ENCODE data around the gene MSI2. TPM values are rescaled to one million over a fixed set of nuclear protein-coding genes. Genes with fewer than 3 reads are reported as not detected.

Gene MSI2
- polyA plus RNA-seq, 1 of the 3 experiments (the other 2 are of a cell fraction) = 24.1 TPM

GRCh38 chr17:57397402-57397801 is 141.1 kb downstream of the MSI2 start:
- no peak for DNase-seq
- no peak overlapping the region for H3K4me3 ChIP-seq (ENCODE audit: low read depth in 2 of 2, low read length in 1 of 2)
- H3K27ac ChIP-seq (ENCODE audit: low read depth in 2 of 2, low read length in 1 of 2) = no peak overlapping the region; a peak in 1 of 4 replicates
- H3K9ac ChIP-seq = no peak overlapping the region
- H3K79me2 ChIP-seq (ENCODE audit: insufficient read depth) = no peaks in the 10 kb centered on the region; the same call in 1 of the 2 replicates
- H3K4me2 ChIP-seq = no peak overlapping the region
- H3K36me3 ChIP-seq (replicated peaks in 1 of 2; ENCODE audit: control insufficient read depth in 1 of 2, insufficient read depth in 2 of 2, low read length in 1 of 2) = peaks cover 5 to 11% of the 10 kb centered on the region in 2 experiments
- H4K20me1 ChIP-seq (ENCODE audit: insufficient read depth) = no peaks in the 10 kb centered on the region
- CTCF ChIA-PET = interaction anchor here (0.7 to 1.8 kb wide), 2 partner anchors 32 to 154 kb away, joined by 3 to 6 read pairs; no protein-coding TSS in a partner anchor
- peaks cover 5 to 41% of the 10 kb centered on the region in 2 experiments; a peak in 2 of 4 replicates for H3K4me1 ChIP-seq (ENCODE audit: control insufficient read depth in 1 of 2, insufficient read depth in 2 of 2, low read depth in 1 of 2, low read length in 1 of 2)
- no peaks in the 10 kb centered on the region for H3K9me2 ChIP-seq
- POLR2A ChIA-PET = no interaction called here
- no peak overlapping the region for H2AFZ ChIP-seq (ENCODE audit: low read depth)
- no peak for TF ChIP-seq JUND (IDR thresholded peaks at IDR 0.05)
- 92% methylated on average over 7 of the region's 7 CpGs for WGBS (ENCODE audit: low lambda C conversion rate)
- no peaks in the 10 kb centered on the region for H3K27me3 ChIP-seq (ENCODE audit: insufficient read depth)
- no peaks in the 10 kb centered on the region; the same call in 1 of the 2 replicates for H3K9me3 ChIP-seq
- no peaks in the 10 kb centered on the region for H3F3A ChIP-seq (replicated peaks; ENCODE audit: insufficient read depth)

DNA sequence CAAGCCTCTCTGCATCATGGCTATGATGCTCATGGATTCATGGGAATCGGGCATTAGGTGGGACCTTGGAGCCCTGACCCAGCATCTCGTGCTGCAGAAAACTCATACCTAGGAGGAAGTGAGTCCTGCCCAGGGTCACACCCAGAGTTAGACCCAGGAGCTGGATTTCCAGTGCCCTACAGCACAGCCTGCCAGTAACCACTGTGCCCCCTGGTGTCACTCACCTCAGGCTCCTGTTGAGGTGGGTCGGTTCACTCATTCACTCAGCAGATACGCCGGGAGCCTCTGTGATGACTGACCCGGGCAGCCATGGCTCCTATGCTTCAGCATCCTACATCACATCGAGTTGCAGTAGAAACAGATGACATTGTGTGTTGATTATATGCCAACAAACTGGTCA is 143.4 kb downstream of the MSI2 start:
- no peaks in the 10 kb centered on the region for H3K27me3 ChIP-seq (ENCODE audit: insufficient read depth)
- ChIA-PET POLR2A (no interaction called here), CTCF (interaction anchor here (2.0 kb wide), 1 partner anchor 9 kb away, joined by 5 read pairs; no protein-coding TSS in a partner anchor)
- H3K9ac ChIP-seq = no peak overlapping the region
- TF ChIP-seq REST (IDR thresholded peaks at IDR 0.05; ENCODE audit: low read depth, low read length) (no peak), TAF1 (IDR thresholded peaks at IDR 0.05; ENCODE audit: borderline replicate concordance, low read depth, low read length) (no peak)
- H3K4me2 ChIP-seq = no peak overlapping the region
- H3F3A ChIP-seq (replicated peaks; ENCODE audit: insufficient read depth) = no peaks in the 10 kb centered on the region
- no peak overlapping the region for H2AFZ ChIP-seq (ENCODE audit: low read depth)
- no peak for DNase-seq
- H3K9me3 ChIP-seq = no peaks in the 10 kb centered on the region
- no peaks in the 10 kb centered on the region for H3K79me2 ChIP-seq (ENCODE audit: insufficient read depth)
- H4K20me1 ChIP-seq (ENCODE audit: insufficient read depth) = no peaks in the 10 kb centered on the region
- peaks cover 5 to 60% of the 10 kb centered on the region in 2 experiments; a peak in 2 of 4 replicates for H3K4me1 ChIP-seq (ENCODE audit: control insufficient read depth in 1 of 2, insufficient read depth in 2 of 2, low read depth in 1 of 2, low read length in 1 of 2)
- 91% methylated on average over 7 of the region's 7 CpGs for WGBS (ENCODE audit: low lambda C conversion rate)
- H3K9me2 ChIP-seq = no peaks in the 10 kb centered on the region
- peaks cover 0 to 15% of the 10 kb centered on the region in 2 experiments for H3K36me3 ChIP-seq (replicated peaks in 1 of 2; ENCODE audit: control insufficient read depth in 1 of 2, insufficient read depth in 2 of 2, low read length in 1 of 2)
- peak overlapping the region in 1 of 2 experiments; percentile 11; a peak in 1 of 4 replicates for H3K27ac ChIP-seq (ENCODE audit: low read depth in 2 of 2, low read length in 1 of 2)
- no peak overlapping the region for H3K4me3 ChIP-seq (ENCODE audit: low read depth in 2 of 2, low read length in 1 of 2)

DNA sequence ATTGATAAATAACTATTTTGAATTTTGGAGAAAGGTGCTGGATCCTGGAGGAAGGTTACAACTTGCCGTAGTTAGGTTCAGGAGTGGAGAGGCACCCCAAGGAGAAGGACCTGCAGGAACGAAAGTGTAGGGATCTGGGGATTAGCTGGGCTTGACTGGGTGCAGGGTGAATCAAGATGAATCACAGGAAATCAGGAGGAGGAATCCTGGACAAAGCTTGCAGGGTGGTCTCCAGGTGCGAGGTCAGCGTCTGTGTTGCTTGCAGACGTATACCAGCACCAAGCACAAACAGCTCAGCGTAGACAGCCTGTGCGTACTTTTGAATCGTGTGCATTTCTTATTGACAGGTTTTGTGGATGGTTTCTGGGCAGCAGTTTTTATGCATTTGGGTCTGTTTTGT is 144.3 kb downstream of the MSI2 start:
- Histone ChIP-seq H3K4me1 (ENCODE audit: control insufficient read depth in 1 of 2, insufficient read depth in 2 of 2, low read depth in 1 of 2, low read length in 1 of 2) (peaks cover 9 to 57% of the 10 kb centered on the region in 2 experiments; a peak in 2 of 4 replicates), H3K4me3 (ENCODE audit: low read depth in 2 of 2, low read length in 1 of 2) (no peak overlapping the region), H3K9me2 (no peaks in the 10 kb centered on the region), H3K79me2 (ENCODE audit: insufficient read depth) (no peaks in the 10 kb centered on the region), H3K9ac (no peak overlapping the region), H3K36me3 (replicated peaks in 1 of 2; ENCODE audit: control insufficient read depth in 1 of 2, insufficient read depth in 2 of 2, low read length in 1 of 2) (peaks cover 0 to 21% of the 10 kb centered on the region in 2 experiments), H4K20me1 (ENCODE audit: insufficient read depth) (no peaks in the 10 kb centered on the region), H3K9me3 (no peaks in the 10 kb centered on the region), H2AFZ (ENCODE audit: low read depth) (no peak overlapping the region), H3K27ac (ENCODE audit: low read depth in 2 of 2, low read length in 1 of 2) (peak overlapping the region in 1 of 2 experiments; percentile 69; a peak in 1 of 4 replicates), H3F3A (replicated peaks; ENCODE audit: insufficient read depth) (no peaks in the 10 kb centered on the region), H3K4me2 (no peak overlapping the region), H3K27me3 (ENCODE audit: insufficient read depth) (no peaks in the 10 kb centered on the region)
- ChIA-PET CTCF (interaction anchor here (0.7 to 0.9 kb wide), 3 partner anchors 11 to 383 kb away, joined by 3 read pairs; no protein-coding TSS in a partner anchor), POLR2A (interaction anchor here (0.9 to 1.4 kb wide), 2 partner anchors 219 to 347 kb away, joined by 3 to 4 read pairs; no protein-coding TSS in a partner anchor)
- no peak for TF ChIP-seq SMC3 (IDR thresholded peaks at IDR 0.05; ENCODE audit: low read depth, low read length)
- TF ChIP-seq IRF3 (IDR thresholded peaks at IDR 0.05; ENCODE audit: low read depth, low read length) = no peak
- no peak for TF ChIP-seq POLR2AphosphoS5 (IDR thresholded peaks at IDR 0.05; ENCODE audit: low read depth, low read length)
- peak; percentile 26; the same call in 1 of the 2 replicates for TF ChIP-seq FOSL2 (IDR thresholded peaks at IDR 0.05; ENCODE audit: borderline replicate concordance, low read depth)
- TF ChIP-seq MEF2A (IDR thresholded peaks at IDR 0.05; ENCODE audit: borderline replicate concordance, low read depth) = no peak
- no peak for TF ChIP-seq TEAD4 (IDR thresholded peaks at IDR 0.05; ENCODE audit: borderline replicate concordance, insufficient read depth)
- no peak for TF ChIP-seq PBX3 (IDR thresholded peaks at IDR 0.05)
- no peak for TF ChIP-seq YY1 (IDR thresholded peaks at IDR 0.05; ENCODE audit: low read depth)
- no peak for DNase-seq
- WGBS (ENCODE audit: low lambda C conversion rate) = 94% methylated on average over 8 of the region's 8 CpGs
